Measurements from ENCODE around the gene RUNX3. TPM values are rescaled to one million over a fixed set of nuclear protein-coding genes. Genes with fewer than 3 reads are reported as not detected.
"Not testable (repeated sequence)": the region's sequence is repeated elsewhere in the genome, so short reads cannot be mapped to it uniquely, and the experiment has no call there.

Gene RUNX3
- 35.2 and 36.6 TPM in 2 replicates for total RNA-seq (2014; rRNA removed; shearing (Covaris generic); ENCODE audit: low replicate concordance)

DNA sequence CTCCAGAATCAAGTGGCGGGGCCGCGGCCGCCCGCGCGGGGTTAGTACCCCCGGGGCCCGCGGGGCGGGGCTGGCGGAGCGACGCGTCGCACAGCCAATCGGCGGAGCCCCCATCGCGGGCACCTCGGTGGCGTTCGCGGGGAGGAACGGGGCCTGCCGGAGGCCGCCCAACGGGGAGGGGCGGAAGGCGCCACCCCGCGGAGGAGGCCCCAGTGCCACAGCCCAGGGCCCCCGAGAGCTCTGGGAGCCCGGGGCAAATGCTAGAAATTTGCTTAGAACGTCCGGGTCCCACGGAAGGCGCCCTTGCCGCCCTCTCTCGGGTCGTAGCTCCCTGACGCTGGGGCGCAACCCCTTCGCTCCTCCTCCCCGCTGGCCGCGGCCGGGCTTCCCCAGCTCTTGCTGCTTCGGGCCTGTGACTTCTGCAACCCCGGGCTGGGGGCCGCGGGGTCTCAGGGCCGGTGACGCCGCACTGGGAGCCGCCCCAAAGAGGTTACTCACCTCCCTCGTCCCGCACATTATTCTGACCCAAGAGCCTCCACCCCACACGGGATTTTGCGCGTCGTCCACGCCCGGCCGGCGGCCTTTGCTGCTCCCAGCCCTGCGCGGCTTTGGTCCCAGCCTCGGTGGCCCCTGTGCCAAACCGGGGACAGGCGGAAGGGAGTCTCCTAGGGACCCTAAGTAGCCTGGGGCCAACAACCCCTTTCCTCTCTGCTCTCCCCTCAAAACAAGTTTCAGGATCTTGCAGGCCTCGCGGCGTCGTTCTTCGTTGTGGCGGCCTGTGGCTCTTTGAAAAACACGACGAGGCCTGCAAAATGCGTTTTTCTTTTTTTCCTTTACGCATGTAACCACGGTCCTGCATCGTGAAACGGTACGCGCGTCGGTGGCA, at the start of gene RUNX3:
Gene RUNX3 (minus strand): TSS at position 17 of the 886 bp plus-strand sequence. CDS start 408 bp downstream, outside the sequence.
- H3K27ac ChIP-seq (ENCODE audit: low read length) = peak within 1 kb of the TSS; percentile 80
- H3K9me3 ChIP-seq (ENCODE audit: low read length) = no peaks in the 10 kb centered on the region
- H3K4me2 ChIP-seq (ENCODE audit: low read depth, low read length, poor library complexity, severe bottlenecking) = peak within 1 kb of the TSS; percentile 81
- H3K4me1 ChIP-seq (ENCODE audit: low read length) = peaks cover 58% of the 10 kb centered on the region
- peak within 1 kb of the TSS; percentile 71 for H3K4me3 ChIP-seq (ENCODE audit: low read length)
- peak; percentile 98 for DNase-seq
- H3K27me3 ChIP-seq (ENCODE audit: low read length) = no peaks in the 10 kb centered on the region
- peaks cover 8% of the 10 kb centered on the region; the same call in 1 of the 2 replicates for H3K36me3 ChIP-seq (ENCODE audit: insufficient read depth, low read length)
- peak within 1 kb of the TSS; percentile 86 for H3K9ac ChIP-seq (ENCODE audit: low read length)
- no peaks in the 10 kb centered on the region for H3K9me2 ChIP-seq (replicated peaks; ENCODE audit: insufficient read depth, low read length)
- H3K79me2 ChIP-seq (ENCODE audit: low read length) = peaks cover 41% of the 10 kb centered on the region
- H4K20me1 ChIP-seq (ENCODE audit: insufficient read depth, low read depth, low read length) = peaks cover 10% of the 10 kb centered on the region; the same call in 1 of the 2 replicates
- H2AFZ ChIP-seq (ENCODE audit: low read length) = peak within 1 kb of the TSS; percentile 57

DNA sequence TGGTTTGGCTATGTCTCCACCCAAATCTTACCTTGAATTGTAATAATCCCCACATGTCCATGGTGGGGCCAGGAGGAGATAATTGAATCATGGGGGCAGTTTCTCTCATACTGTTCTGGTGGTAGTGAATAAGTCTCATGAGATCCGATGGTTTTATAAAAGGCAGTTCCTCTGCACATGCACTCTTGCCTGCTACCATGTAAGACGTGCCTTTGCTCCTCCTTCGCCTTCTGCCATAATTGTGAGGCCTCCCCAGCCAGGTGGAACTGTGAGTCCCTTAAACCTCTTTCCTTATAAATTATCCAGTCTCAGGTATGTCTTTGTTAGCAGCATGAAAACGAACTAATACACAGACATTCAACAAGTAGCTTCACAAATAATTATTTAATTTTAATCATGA, 49.2 kb upstream of the RUNX3 start:
- not testable (repeated sequence) for H3K27me3 ChIP-seq (ENCODE audit: low read length); H3K4me2 ChIP-seq (ENCODE audit: low read depth, low read length, poor library complexity, severe bottlenecking); H3K9me2 ChIP-seq (replicated peaks; ENCODE audit: insufficient read depth, low read length); H2AFZ ChIP-seq (ENCODE audit: low read length); H3K79me2 ChIP-seq (ENCODE audit: low read length); H3K4me3 ChIP-seq (ENCODE audit: low read length); H3K9me3 ChIP-seq (ENCODE audit: low read length); DNase-seq; H3K27ac ChIP-seq (ENCODE audit: low read length); H3K4me1 ChIP-seq (ENCODE audit: low read length); H4K20me1 ChIP-seq (ENCODE audit: insufficient read depth, low read depth, low read length); H3K9ac ChIP-seq (ENCODE audit: low read length); H3K36me3 ChIP-seq (ENCODE audit: insufficient read depth, low read length)

DNA sequence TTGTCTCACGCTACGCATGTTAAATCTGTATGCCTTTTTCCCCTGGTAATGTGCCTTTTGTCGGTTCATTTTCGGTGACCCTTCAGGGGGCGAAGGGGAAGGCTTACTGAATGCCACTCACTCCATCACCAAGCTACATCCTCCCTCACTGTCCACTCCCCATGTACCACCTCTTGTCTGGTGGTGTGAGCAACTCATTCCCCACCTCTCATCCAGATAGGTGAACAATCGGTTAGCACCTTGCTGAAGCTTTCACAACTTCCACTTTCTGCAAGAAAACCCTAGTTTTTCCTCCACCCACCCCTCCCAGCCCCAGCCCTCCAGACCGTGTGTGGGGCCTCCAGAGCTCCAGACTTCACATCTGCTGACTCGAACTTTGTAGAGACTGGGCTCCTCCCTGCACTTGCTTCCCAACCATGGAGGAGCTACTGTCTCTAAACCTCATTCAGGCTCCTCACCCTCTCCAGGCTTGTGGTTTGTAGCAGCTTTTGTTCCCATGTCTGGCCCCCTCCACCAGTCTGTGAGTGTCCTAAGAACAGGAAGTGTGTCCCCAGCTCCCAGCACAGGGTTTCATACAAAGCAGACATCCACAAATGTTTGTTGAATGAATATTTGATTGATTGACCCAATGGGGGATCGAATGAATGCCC, 48.4 kb upstream of the RUNX3 start:
- DNase-seq = no peak
- Histone ChIP-seq H4K20me1 (ENCODE audit: insufficient read depth, low read depth, low read length) (no peaks in the 10 kb centered on the region), H3K27ac (ENCODE audit: low read length) (no peak overlapping the region), H3K9me3 (ENCODE audit: low read length) (peaks cover 5% of the 10 kb centered on the region; the same call in 1 of the 2 replicates), H3K4me3 (ENCODE audit: low read length) (no peak overlapping the region), H2AFZ (ENCODE audit: low read length) (no peak overlapping the region), H3K36me3 (ENCODE audit: insufficient read depth, low read length) (no peaks in the 10 kb centered on the region), H3K4me1 (ENCODE audit: low read length) (no peaks in the 10 kb centered on the region), H3K9me2 (replicated peaks; ENCODE audit: insufficient read depth, low read length) (no peaks in the 10 kb centered on the region), H3K4me2 (ENCODE audit: low read depth, low read length, poor library complexity, severe bottlenecking) (no peak overlapping the region), H3K79me2 (ENCODE audit: low read length) (no peaks in the 10 kb centered on the region), H3K9ac (ENCODE audit: low read length) (no peak overlapping the region), H3K27me3 (ENCODE audit: low read length) (0 out of 2 replicates have a peak, but pooled peaks cover 3% of the 10 kb centered on the region)

DNA sequence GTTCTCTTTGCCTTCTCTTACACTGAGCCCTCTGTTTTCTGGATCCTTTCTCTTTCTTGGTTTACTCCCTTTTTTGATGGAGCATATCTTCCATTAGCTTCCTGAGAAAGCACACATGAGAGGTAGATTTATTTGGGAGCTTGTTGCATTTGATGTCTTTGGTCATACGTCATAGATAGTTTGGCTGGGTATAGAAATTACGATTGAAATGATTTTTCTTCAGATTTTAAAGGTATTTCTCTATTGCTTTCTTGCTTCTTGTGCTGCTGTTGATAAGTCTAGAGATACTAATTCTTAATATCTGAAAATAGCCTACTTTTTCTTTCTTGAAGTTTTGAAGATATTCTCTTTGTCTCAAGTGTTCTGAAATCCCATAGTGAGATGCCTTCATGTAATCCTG, 45.3 kb upstream of the RUNX3 start:
- H3K4me2 ChIP-seq (ENCODE audit: low read depth, low read length, poor library complexity, severe bottlenecking) = no peak overlapping the region
- no peaks in the 10 kb centered on the region for H4K20me1 ChIP-seq (ENCODE audit: insufficient read depth, low read depth, low read length)
- H3K9ac ChIP-seq (ENCODE audit: low read length) = no peak overlapping the region
- H3K9me2 ChIP-seq (replicated peaks; ENCODE audit: insufficient read depth, low read length) = no peaks in the 10 kb centered on the region
- H2AFZ ChIP-seq (ENCODE audit: low read length) = no peak overlapping the region
- DNase-seq = peak; percentile 44
- H3K4me3 ChIP-seq (ENCODE audit: low read length) = no peak overlapping the region
- H3K79me2 ChIP-seq (ENCODE audit: low read length) = no peaks in the 10 kb centered on the region
- H3K36me3 ChIP-seq (ENCODE audit: insufficient read depth, low read length) = no peaks in the 10 kb centered on the region
- H3K27ac ChIP-seq (ENCODE audit: low read length) = no peak overlapping the region
- peaks cover 5% of the 10 kb centered on the region; the same call in 1 of the 2 replicates for H3K9me3 ChIP-seq (ENCODE audit: low read length)
- no peaks in the 10 kb centered on the region for H3K4me1 ChIP-seq (ENCODE audit: low read length)
- H3K27me3 ChIP-seq (ENCODE audit: low read length) = 0 out of 2 replicates have a peak, but pooled peaks cover 3% of the 10 kb centered on the region

DNA sequence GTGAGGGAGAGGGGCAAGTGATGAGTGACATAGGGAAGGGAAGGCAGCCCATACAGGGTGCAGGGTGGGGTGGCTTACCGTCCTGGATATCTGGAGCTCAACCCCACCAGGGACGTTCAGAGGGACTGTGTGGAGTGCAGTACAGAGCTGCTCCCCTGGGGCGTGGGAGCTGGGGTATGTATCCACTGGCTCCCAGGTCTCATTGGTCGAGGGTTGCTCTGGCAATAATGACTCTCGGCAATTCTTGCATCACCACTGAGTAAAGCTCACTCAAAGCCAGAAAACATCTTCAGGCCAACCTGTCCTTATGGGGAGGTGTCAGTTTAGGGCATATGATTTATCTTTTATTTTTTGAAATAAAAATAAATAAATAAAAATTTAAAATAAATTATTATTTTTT, 43.2 kb upstream of the RUNX3 start:
- H3K9me3 ChIP-seq (ENCODE audit: low read length) = peaks cover 5% of the 10 kb centered on the region; the same call in 1 of the 2 replicates
- H3K36me3 ChIP-seq (ENCODE audit: insufficient read depth, low read length) = no peaks in the 10 kb centered on the region
- H3K4me3 ChIP-seq (ENCODE audit: low read length) = no peak overlapping the region
- no peaks in the 10 kb centered on the region for H3K4me1 ChIP-seq (ENCODE audit: low read length)
- no peak overlapping the region for H3K27ac ChIP-seq (ENCODE audit: low read length)
- DNase-seq = no peak
- H3K9me2 ChIP-seq (replicated peaks; ENCODE audit: insufficient read depth, low read length) = no peaks in the 10 kb centered on the region
- no peaks in the 10 kb centered on the region for H3K79me2 ChIP-seq (ENCODE audit: low read length)
- H3K27me3 ChIP-seq (ENCODE audit: low read length) = 0 out of 2 replicates have a peak, but pooled peaks cover 3% of the 10 kb centered on the region
- H3K9ac ChIP-seq (ENCODE audit: low read length) = no peak overlapping the region
- H3K4me2 ChIP-seq (ENCODE audit: low read depth, low read length, poor library complexity, severe bottlenecking) = no peak overlapping the region
- H2AFZ ChIP-seq (ENCODE audit: low read length) = no peak overlapping the region
- H4K20me1 ChIP-seq (ENCODE audit: insufficient read depth, low read depth, low read length) = no peaks in the 10 kb centered on the region

DNA sequence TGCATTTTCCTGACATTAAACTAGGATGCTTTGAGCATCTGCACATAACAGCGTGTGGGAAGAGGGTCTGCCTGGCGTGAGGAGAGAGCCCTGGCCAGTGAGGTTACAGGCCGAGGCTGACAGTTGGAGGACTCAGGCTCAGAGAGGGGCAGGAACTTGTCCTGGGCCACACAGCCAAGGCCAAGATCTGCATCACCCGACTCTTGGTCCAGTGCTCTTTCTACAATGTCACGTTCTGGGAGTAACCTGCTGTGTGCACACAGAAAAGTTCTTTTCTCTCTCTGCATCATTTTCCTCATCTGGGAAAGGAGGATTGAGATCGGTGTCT, 42.8 kb upstream of the RUNX3 start:
- Histone ChIP-seq H3K36me3 (ENCODE audit: insufficient read depth, low read length) (no peaks in the 10 kb centered on the region), H3K4me2 (ENCODE audit: low read depth, low read length, poor library complexity, severe bottlenecking) (no peak overlapping the region), H2AFZ (ENCODE audit: low read length) (no peak overlapping the region), H4K20me1 (ENCODE audit: insufficient read depth, low read depth, low read length) (no peaks in the 10 kb centered on the region), H3K27me3 (ENCODE audit: low read length) (0 out of 2 replicates have a peak, but pooled peaks cover 3% of the 10 kb centered on the region), H3K27ac (ENCODE audit: low read length) (no peak overlapping the region), H3K9ac (ENCODE audit: low read length) (no peak overlapping the region), H3K79me2 (ENCODE audit: low read length) (no peaks in the 10 kb centered on the region), H3K4me1 (ENCODE audit: low read length) (no peaks in the 10 kb centered on the region), H3K4me3 (ENCODE audit: low read length) (no peak overlapping the region), H3K9me3 (ENCODE audit: low read length) (peaks cover 5% of the 10 kb centered on the region; the same call in 1 of the 2 replicates), H3K9me2 (replicated peaks; ENCODE audit: insufficient read depth, low read length) (no peaks in the 10 kb centered on the region)
- no peak for DNase-seq

DNA sequence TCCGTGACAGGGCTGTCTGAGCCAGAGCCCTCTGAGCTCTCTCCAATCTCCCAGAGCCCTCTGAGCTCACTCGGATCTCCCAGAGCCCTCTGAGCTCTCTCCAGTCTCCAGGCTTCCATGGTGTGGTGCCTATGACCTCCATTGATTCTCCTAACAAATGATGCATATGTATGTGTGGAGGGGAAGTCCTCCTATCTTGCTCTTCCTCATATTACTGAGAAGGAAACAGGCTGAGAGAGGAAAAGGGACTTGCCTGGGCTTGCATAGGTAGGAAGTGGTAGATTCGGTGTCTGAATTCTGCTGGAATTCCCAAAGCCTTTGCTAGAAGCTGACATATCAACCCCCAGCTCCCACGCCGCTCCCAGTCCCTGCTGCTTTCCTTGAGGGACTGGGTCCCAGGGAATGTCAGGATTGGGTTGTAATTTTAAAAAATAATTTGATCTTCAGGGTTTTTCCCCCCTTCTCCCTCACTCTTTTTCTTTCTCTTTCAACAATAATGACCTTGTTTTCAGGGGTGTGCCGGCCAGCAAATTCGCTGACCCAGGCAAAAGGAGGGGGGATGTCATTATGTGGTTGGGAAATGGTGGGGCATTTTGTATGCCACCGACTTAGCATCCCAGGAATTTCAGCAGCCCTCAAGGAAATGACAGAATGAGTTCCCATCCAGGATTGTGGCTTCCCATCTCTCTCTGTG, 42.3 kb upstream of the RUNX3 start:
- no peaks in the 10 kb centered on the region for H3K9me2 ChIP-seq (replicated peaks; ENCODE audit: insufficient read depth, low read length)
- no peak overlapping the region for H3K4me2 ChIP-seq (ENCODE audit: low read depth, low read length, poor library complexity, severe bottlenecking)
- H3K4me3 ChIP-seq (ENCODE audit: low read length) = no peak overlapping the region
- DNase-seq = no peak
- no peak overlapping the region for H2AFZ ChIP-seq (ENCODE audit: low read length)
- H3K27ac ChIP-seq (ENCODE audit: low read length) = no peak overlapping the region
- no peaks in the 10 kb centered on the region for H3K79me2 ChIP-seq (ENCODE audit: low read length)
- H3K9ac ChIP-seq (ENCODE audit: low read length) = no peak overlapping the region
- no peaks in the 10 kb centered on the region for H3K36me3 ChIP-seq (ENCODE audit: insufficient read depth, low read length)
- no peaks in the 10 kb centered on the region for H4K20me1 ChIP-seq (ENCODE audit: insufficient read depth, low read depth, low read length)
- 0 out of 2 replicates have a peak, but pooled peaks cover 3% of the 10 kb centered on the region for H3K27me3 ChIP-seq (ENCODE audit: low read length)
- H3K9me3 ChIP-seq (ENCODE audit: low read length) = peaks cover 5% of the 10 kb centered on the region; the same call in 1 of the 2 replicates
- H3K4me1 ChIP-seq (ENCODE audit: low read length) = no peaks in the 10 kb centered on the region
